Coronary artery (tissue), 2 donors: Measurements from ENCODE around the gene RNF41.

Experiments
- DNase-seq: peaks from one replicate; pipeline ENCODE4 v3.0.0-alpha.2; 2017; ENCODE audit warnings: low spot score
- H3K27ac ChIP-seq, 2 donors: fragments of 200-600 bp; sonication (generic); one replicate each; pipeline ENCODE4 v1.5.1; 2016 to 2019
- H3K4me3 ChIP-seq: fragments of 200-600 bp; sonication (generic); 2 replicates; pipeline ENCODE4 v1.5.1; 2016; ENCODE audit warnings: mild to moderate bottlenecking, moderate library complexity
- CTCF ChIP-seq: fragments of 200-600 bp; sonication (generic); IDR thresholded peaks from one replicate; pipeline ENCODE4 v1.5.1; 2019; ENCODE audit warnings: antibody characterized with exemption

The RNF41 gene

GRCh38 chr12:56243731-56244181 is 22.0 kb upstream of the RNF41 start:
- no peak overlapping the region for H3K27ac ChIP-seq
- DNase-seq = no peak
- no peak for TF ChIP-seq CTCF

GRCh38 chr12:56242986-56243385 is 21.3 kb upstream of the RNF41 start:
- TF ChIP-seq CTCF = no peak
- H3K4me3 ChIP-seq = no peak overlapping the region
- no peak for DNase-seq
- no peak overlapping the region for H3K27ac ChIP-seq

More at GRCh38 chr12:56243731-56244181, 22.0 kb upstream of the RNF41 start:
- H3K4me3 ChIP-seq = no peak overlapping the region

- Histone ChIP-seq H3K27ac (no peak overlapping the region), H3K4me3 (no peak overlapping the region)
- TF ChIP-seq CTCF = no peak
- no peak for DNase-seq
Measured at GRCh38 chr12:56241424-56242303, 19.9 kb upstream of the RNF41 start.

- Histone ChIP-seq H3K27ac (no peak overlapping the region), H3K4me3 (no peak overlapping the region)
- no peak for TF ChIP-seq CTCF
- no peak for DNase-seq
Measured at GRCh38 chr12:56237552-56237951, 15.8 kb upstream of the RNF41 start.

GRCh38 chr12:56236985-56237384 is 15.3 kb upstream of the RNF41 start:
- Histone ChIP-seq H3K27ac (no peak overlapping the region), H3K4me3 (no peak overlapping the region)
- no peak for DNase-seq
- TF ChIP-seq CTCF = no peak

GRCh38 chr12:56236091-56236490 is 14.4 kb upstream of the RNF41 start:
- DNase-seq = no peak
- Histone ChIP-seq H3K27ac (no peak overlapping the region), H3K4me3 (no peak overlapping the region)
- no peak for TF ChIP-seq CTCF

GRCh38 chr12:56234746-56235436 is 13.2 kb upstream of the RNF41 start:
- Histone ChIP-seq H3K4me3 (no peak overlapping the region), H3K27ac (no peak overlapping the region)
- no peak for DNase-seq
- TF ChIP-seq CTCF = no peak
